Heart right ventricle (tissue), 16 donors: ENCODE measurements around the gene MEIS3. TPM values are rescaled to one million over a fixed set of nuclear protein-coding genes. Genes with fewer than 3 reads are reported as not detected.
"Not testable (repeated sequence)": the region's sequence is repeated elsewhere in the genome, so short reads cannot be mapped to it uniquely, and the experiment has no call there.

Experiments
- ATAC-seq, 8 donors: fragments of 200-7000 bp; cut with Tn5 transposase; one replicate each; pipeline ENCODE4 v1.9.1; 2020; ENCODE audit warnings: mild to moderate bottlenecking in 8 of 8, moderate library complexity in 8 of 8, moderate number of reproducible peaks in 1 of 8
- DNase-seq, 2 donors: peaks; one replicate each; pipeline ENCODE4 v3.0.0-alpha.2; 2020
- H3K27ac ChIP-seq, 10 donors: fragments of 200-600 bp; sonication (generic) in 2 of 10; one replicate each; pipeline versions ENCODE4 v1.5.0 to v1.8.0; 2020 to 2022; ENCODE audit warnings: mild to moderate bottlenecking in 3 of 10
- H3K27me3 ChIP-seq, 7 donors: fragments of 200-600 bp; one replicate each; pipeline ENCODE4 v1.8.0; 2021 to 2022; ENCODE audit warnings: mild to moderate bottlenecking in 2 of 7
- H3K36me3 ChIP-seq, 9 donors: fragments of 200-600 bp; sonication (generic) in 1 of 9; one replicate each; pipeline versions ENCODE4 v1.5.0 to v1.8.0; 2020 to 2022; ENCODE audit warnings: mild to moderate bottlenecking in 2 of 9
- H3K4me1 ChIP-seq, 9 donors: fragments of 200-600 bp; sonication (generic) in 1 of 9; one replicate each; pipeline versions ENCODE4 v1.5.0 to v1.8.0; 2020 to 2022; ENCODE audit warnings: mild to moderate bottlenecking in 4 of 9
- H3K4me3 ChIP-seq, 10 donors: fragments of 200-600 bp; sonication (generic) in 2 of 10; one replicate each; pipeline versions ENCODE4 v1.5.0 to v1.8.0; 2020 to 2022; ENCODE audit warnings: mild to moderate bottlenecking in 7 of 10, moderate library complexity in 2 of 10
- H3K9me3 ChIP-seq, 11 donors: fragments of 200-600 bp in 10 of 11; sonication (generic) in 2 of 11; one replicate each; pipeline versions ENCODE4 v1.5.0 to v1.8.0; 2013 to 2022; ENCODE audit warnings: mild to moderate bottlenecking in 2 of 11, control low read depth in 1 of 11, moderate library complexity in 1 of 11
- CTCF ChIP-seq, 9 donors: fragments of 200-600 bp; sonication (generic) in 2 of 9; IDR thresholded peaks; one replicate each; pipeline versions ENCODE4 v1.5.0 to v1.8.0; 2021 to 2022; ENCODE audit warnings: antibody characterized with exemption in 9 of 9, mild to moderate bottlenecking in 5 of 9, moderate library complexity in 1 of 9
- whole genome bisulfite sequencing, 2 donors: extraction: QIAGEN DNeasy Blood & Tissue Kit; methylation state at CpG; one replicate each; pipeline ENCODE4 v1.1.7; 2013; ENCODE audit warnings: inconsistent platforms in 1 of 2; 5-methylcytosine and 5-hydroxymethylcytosine counted together
- intact Hi-C, 10 donors: fragments of 100-400 bp; cut with DNase I; formaldehyde crosslinking; loops; one replicate each; pipeline versions ENCODE4 v1.11.1 to v1.14.2; 2022
- polyA plus RNA-seq, 2 donors: library from polyadenylated mRNA; stranded (reverse); fragments of 200-250 nt; gene quantifications; one replicate each; pipeline ENCODE4 v1.2.3, GENCODE V29; 2013
- total RNA-seq, 10 donors: library from RNA; stranded (reverse); fragmentation: NEBNext Ultra II Directional in 3 of 10; extraction: Animal tissue kit (Norgen Biotek cat#: 25700) in 3 of 10; gene quantifications; one replicate each; pipeline versions ENCODE4 v1.2.1 to v1.2.4, GENCODE V29; 2021 to 2023
- donor health status: Arrhythmogenic right ventricular cardiomyopathy.
- donor health status: ischemic (EF 13 %, LVEDD 7.1; RV severe dilation, severe dysfunction).
- donor health status: healthy with polysubstance abuse.
- donor health status: DM: no; HTN: yes; CAD: no.
- donor health status: DM: no; HTN: no; CAD: no.
- donor health status: ischemic (EF 25% LVEDD 6.9; RV normal size, moderate dysfunction).
- donor health status: ischemic (EF 25% LVEDD 5.7; RV mildly dilated, moderate dysfunction).
- donor health status: healthy.
- donor health status: DM: yes; HTN: yes; CAD: no.
- donor health status: Ischemic cardiomyopathy.
- donor health status: ischemic (EF 35%, LVEDD 5.7; RV mildly dilated, moderate dysfunction).
- donor health status: nonischemic (EF 11% LVEDD 7.7; RV severe dilation, severe dysfunction).
- donor health status: DM: yes; HTN: yes; CAD: no.
- donor health status: PGD.
- donor health status: ischemic (EF 29% LVEDD 5.4; RV normal size, mild dysfunction).
- donor health status: nonischemic (EF 23%, LVEDD 6.1; RV moderate dilation, normal function).

MEIS3 gene
- total and polyA plus RNA-seq, 12 donors = 0.71 to 7.2 (median 2.5) TPM

- H3K27me3 ChIP-seq = no peaks in the 10 kb centered on the region
- peaks cover 0 to 19% (median 6%) of the 10 kb centered on the region in 9 donors for H3K4me1 ChIP-seq
- DNase-seq = no peak
- intact Hi-C loops = no loop called here
- H3K27ac ChIP-seq = no peak overlapping the region
- H3K9me3 ChIP-seq = no peaks in the 10 kb centered on the region
- H3K4me3 ChIP-seq = no peak overlapping the region
- TF ChIP-seq CTCF (IDR thresholded peaks at IDR 0.05) = no peak
- peaks cover 0 to 99% (median 52%) of the 10 kb centered on the region in 9 donors for H3K36me3 ChIP-seq
- no peak for ATAC-seq
- WGBS, 2 donors = 95 to 96% methylated on average over 22 of the region's 22 CpGs
Observed at GRCh38 chr19:47372603-47373002, 46.7 kb downstream of the MEIS3 start.

GRCh38 chr19:47371261-47371660 lies 48.1 kb downstream of the MEIS3 start:
- H3K4me1 ChIP-seq = peaks cover 0 to 19% (median 0%) of the 10 kb centered on the region in 9 donors
- H3K36me3 ChIP-seq = peaks cover 0 to 100% (median 55%) of the 10 kb centered on the region in 9 donors
- H3K4me3 ChIP-seq = no peak overlapping the region
- no peaks in the 10 kb centered on the region for H3K9me3 ChIP-seq
- ATAC-seq (no peak), DNase-seq (no peak)
- peak overlapping the region in 2 of 10 donors; percentile 64 to 88 for H3K27ac ChIP-seq
- WGBS, 2 donors = 94 to 95% methylated on average over 9 of the region's 9 CpGs
- H3K27me3 ChIP-seq = no peaks in the 10 kb centered on the region
- TF ChIP-seq CTCF (IDR thresholded peaks at IDR 0.05) = no peak
- intact Hi-C loops = loop anchor here in 1 of 10 donors (2.0 kb wide), 1 partner anchor 20 kb away; no protein-coding TSS in a partner anchor

- no peak overlapping the region for H3K4me3 ChIP-seq
- H3K27me3 ChIP-seq = no peaks in the 10 kb centered on the region
- WGBS, 2 donors = 81 to 89% methylated on average over 10 of the region's 10 CpGs
- no peak for TF ChIP-seq CTCF (IDR thresholded peaks at IDR 0.05)
- H3K9me3 ChIP-seq = no peaks in the 10 kb centered on the region
- ATAC-seq (peak in 3 of 8 donors; percentile 58 to 72 (median 67)), DNase-seq (no peak)
- H3K36me3 ChIP-seq = peaks cover 0 to 100% (median 49%) of the 10 kb centered on the region in 9 donors
- H3K27ac ChIP-seq = peak overlapping the region in 2 of 10 donors; percentile 64 to 88
- H3K4me1 ChIP-seq = peaks cover 0 to 19% (median 0%) of the 10 kb centered on the region in 9 donors
- intact Hi-C loops = loop anchor here in 1 of 10 donors (2.0 kb wide), 1 partner anchor 21 kb away; no protein-coding TSS in a partner anchor
Observed at GRCh38 chr19:47370045-47370611, 49.2 kb downstream of the MEIS3 start.

- H3K27me3 ChIP-seq, intact Hi-C loops, H3K27ac ChIP-seq, ATAC-seq, H3K9me3 ChIP-seq, H3K4me3 ChIP-seq, DNase-seq: not testable (repeated sequence)
- Histone ChIP-seq H3K36me3 (peaks cover 0 to 100% (median 49%) of the 10 kb centered on the region in 9 donors), H3K4me1 (peaks cover 0 to 28% (median 0%) of the 10 kb centered on the region in 9 donors)
- 89 to 93% methylated on average over 10 of the region's 10 CpGs for whole genome bisulfite sequencing, 2 donors
Observed at GRCh38 chr19:47365455-47365854, 53.9 kb downstream of the MEIS3 start.
